Measurements from ENCODE around the gene TBX21.

TBX21 gene

DNA sequence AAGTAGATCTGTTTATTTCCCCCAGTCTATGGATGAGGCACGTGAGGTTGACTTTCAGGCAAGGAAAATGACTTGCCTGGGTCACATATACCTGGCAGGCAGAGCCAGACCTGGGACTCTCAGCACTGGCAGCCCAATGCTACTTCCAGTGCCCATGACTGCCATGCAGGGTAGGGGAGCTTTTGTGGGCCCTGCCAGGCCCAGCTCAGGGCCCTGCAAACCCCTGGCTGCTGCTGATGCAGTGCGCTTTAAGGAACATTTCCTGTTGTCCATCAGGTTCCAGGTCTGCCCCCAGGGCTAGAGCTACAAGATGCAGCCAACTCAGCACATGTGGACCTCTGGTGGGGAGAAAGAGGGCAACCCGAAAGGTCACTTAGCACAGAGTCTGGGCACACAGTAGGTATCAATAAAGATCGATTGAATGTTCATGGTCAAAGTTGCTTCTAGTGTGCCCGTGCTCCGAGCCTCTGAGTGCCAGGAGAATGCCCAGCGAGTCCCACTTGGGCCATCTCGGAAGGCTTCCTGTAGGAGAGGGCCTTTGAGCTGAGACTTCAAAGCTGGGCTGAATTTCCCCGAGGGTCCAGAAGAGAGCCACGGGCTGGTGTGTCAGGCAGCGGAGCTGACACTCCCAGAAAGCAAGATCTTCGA is 513 bp upstream of the TBX21 start:
- TF ChIP-seq, protein P1, sequence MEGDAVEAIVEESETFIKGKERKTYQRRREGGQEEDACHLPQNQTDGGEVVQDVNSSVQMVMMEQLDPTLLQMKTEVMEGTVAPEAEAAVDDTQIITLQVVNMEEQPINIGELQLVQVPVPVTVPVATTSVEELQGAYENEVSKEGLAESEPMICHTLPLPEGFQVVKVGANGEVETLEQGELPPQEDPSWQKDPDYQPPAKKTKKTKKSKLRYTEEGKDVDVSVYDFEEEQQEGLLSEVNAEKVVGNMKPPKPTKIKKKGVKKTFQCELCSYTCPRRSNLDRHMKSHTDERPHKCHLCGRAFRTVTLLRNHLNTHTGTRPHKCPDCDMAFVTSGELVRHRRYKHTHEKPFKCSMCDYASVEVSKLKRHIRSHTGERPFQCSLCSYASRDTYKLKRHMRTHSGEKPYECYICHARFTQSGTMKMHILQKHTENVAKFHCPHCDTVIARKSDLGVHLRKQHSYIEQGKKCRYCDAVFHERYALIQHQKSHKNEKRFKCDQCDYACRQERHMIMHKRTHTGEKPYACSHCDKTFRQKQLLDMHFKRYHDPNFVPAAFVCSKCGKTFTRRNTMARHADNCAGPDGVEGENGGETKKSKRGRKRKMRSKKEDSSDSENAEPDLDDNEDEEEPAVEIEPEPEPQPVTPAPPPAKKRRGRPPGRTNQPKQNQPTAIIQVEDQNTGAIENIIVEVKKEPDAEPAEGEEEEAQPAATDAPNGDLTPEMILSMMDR (IDR thresholded peaks at IDR 0.05; ENCODE audit: extremely low read depth, insufficient read depth, missing control alignments): no peak
- in situ Hi-C loops (cut with MboI; ENCODE audit: low pct_unique_long_range_greater_than_20kb, low sequenced_read_pairs, unreplicated experiment): no loop called here

DNA sequence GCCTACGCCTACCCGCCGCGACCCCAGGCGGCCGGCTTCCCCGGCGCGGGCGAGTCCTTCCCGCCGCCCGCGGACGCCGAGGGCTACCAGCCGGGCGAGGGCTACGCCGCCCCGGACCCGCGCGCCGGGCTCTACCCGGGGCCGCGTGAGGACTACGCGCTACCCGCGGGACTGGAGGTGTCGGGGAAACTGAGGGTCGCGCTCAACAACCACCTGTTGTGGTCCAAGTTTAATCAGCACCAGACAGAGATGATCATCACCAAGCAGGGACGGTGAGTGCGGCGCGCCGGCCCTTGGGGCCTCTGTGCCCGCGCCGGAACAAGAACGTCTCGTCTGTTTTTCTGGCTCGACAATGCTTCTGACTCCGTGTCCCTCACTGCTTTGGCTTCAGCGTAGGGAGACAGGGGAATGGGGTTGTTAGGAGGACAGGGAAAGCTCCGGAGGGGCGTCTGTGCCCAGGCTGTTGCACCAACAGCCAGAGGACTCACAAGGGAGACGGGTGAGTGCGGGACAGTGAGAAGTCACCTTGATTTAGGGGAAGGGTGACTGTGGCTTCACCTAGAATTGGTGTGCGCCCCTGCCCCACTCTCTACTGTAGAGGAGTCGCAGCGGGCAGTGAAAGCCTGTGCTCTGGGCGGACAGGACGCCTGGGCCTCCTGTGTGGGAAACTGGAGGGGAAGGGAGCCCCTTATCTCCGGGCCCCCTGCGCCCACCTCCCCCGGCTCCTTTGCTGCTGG is 806 bp downstream of the TBX21 start:
- TF ChIP-seq, protein P1 (IDR thresholded peaks at IDR 0.05; ENCODE audit: extremely low read depth, insufficient read depth, missing control alignments): no peak
- in situ Hi-C loops (cut with MboI; ENCODE audit: low pct_unique_long_range_greater_than_20kb, low sequenced_read_pairs, unreplicated experiment): no loop called here
- DNase-seq (ENCODE audit: low spot score): no peak

More for the DNA sequence above, 513 bp upstream of the TBX21 start:
- no peak for DNase-seq (ENCODE audit: low spot score)

DNA sequence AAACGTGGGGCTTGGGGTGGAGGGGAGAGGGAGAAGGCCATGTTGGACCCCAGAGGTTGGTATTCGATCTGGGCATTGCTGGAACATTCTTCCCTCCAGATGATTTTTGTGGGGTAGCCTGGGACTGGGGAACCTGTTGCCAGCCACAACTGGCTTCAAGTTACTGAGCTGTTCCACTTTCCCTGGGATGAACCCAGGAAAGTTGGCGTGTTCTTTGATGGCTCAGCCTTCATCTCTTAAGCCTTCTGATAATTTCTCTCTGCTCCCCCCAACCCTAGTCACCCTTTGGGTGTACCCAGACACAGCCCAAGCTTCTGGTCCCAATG is 2.1 kb downstream of the TBX21 start:
- in situ Hi-C loops (cut with MboI; ENCODE audit: low pct_unique_long_range_greater_than_20kb, low sequenced_read_pairs, unreplicated experiment): no loop called here
- TF ChIP-seq, protein P1 (IDR thresholded peaks at IDR 0.05; ENCODE audit: extremely low read depth, insufficient read depth, missing control alignments): no peak
- DNase-seq (ENCODE audit: low spot score): no peak

DNA sequence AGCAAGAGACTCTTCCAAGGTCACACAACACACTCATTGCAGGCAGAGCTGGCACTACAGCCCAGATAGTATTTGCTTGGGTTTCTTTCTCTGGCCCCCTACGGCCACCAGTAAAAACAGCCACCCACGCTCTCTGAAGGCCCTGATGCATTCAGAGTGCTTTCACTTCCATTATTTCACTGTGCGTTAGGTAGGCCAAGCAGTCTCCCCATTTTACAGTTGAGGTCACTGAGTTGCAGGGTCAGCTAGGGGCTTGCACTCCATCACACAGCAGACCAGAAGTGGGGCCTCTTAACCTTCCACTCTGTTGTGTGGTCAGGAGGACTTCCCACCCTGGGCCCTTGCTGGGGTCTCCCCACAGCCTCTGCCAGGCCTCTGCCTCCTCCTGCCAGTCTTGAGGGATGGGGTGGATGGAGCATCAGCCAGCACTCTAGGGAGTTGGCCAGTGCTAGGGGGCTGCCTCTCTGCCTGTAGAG is 2.5 kb downstream of the TBX21 start:
- DNase-seq (ENCODE audit: low spot score): peak; percentile 87
- TF ChIP-seq, protein P1 (IDR thresholded peaks at IDR 0.05; ENCODE audit: extremely low read depth, insufficient read depth, missing control alignments): no peak
- in situ Hi-C loops (cut with MboI; ENCODE audit: low pct_unique_long_range_greater_than_20kb, low sequenced_read_pairs, unreplicated experiment): no loop called here

DNA sequence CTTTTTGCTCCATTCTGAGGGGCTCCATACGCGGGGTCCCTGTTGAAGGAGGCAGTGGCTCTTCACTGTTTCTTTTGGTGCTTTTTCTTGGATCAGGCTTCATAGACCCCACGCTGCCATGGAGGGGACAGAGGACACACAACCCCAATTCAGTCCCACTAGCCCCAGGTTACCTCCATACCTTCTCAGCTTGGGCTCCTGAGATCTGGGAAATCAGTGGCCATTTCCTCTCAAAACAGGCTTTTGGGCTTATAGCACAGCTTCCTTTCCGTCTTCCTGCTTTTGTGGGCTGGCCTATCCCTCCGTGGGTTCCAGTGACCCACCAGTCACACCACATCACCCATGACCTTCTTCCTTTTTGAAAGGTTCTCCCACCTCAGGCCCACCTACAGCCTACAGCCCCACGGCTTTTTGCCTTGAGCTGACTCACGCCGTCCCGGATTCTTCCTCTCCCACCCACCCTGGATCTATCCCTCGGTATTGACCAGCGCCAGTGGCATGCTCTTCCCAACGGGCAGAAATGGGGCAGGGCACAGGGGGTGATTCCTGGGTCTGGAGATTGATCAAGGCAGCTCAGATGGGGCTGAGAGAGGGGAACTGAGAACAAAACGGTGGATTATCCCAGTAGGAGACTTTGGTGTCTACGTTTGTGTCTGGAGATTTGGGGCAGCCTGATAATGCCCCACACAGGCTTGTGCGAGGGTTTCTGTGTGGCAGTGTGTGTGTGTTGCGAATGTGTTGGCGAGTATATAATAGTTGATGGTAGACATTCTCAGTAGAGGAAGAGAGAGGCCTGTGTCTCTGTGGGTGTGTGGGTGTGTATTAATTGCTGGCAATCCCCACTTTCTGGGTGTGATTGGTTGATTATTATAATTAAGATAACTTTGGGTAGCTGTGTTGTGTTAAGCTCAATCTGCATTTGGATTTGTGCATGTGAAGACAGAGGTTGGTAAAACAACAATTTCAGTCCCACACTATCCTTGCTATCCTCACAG is 3.8 kb downstream of the TBX21 start:
- in situ Hi-C loops (cut with MboI; ENCODE audit: low pct_unique_long_range_greater_than_20kb, low sequenced_read_pairs, unreplicated experiment): no loop called here
- TF ChIP-seq, protein P1 (IDR thresholded peaks at IDR 0.05; ENCODE audit: extremely low read depth, insufficient read depth, missing control alignments): no peak
- DNase-seq (ENCODE audit: low spot score): peak; percentile 5

DNA sequence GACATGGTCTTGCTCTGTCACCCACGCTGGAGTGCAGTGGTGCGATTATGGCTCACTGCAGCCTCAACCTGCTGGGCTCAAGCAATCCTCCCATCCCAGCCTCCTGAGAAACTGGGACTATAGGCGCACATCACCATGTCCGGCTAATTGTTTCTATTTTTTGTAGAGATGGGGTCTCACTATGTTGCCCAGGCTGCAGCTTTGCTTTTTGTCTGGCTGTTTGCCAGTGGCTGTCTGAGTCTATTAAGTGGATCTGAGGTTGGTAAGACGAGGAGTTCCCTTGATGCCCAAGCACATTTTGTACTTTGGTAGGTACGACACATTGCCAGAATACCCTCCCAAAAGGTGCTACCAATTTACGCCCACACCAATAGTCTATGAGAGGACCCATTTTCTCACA is 5.1 kb downstream of the TBX21 start:
- in situ Hi-C loops (cut with MboI; ENCODE audit: low pct_unique_long_range_greater_than_20kb, low sequenced_read_pairs, unreplicated experiment): no loop called here
- no peak for DNase-seq (ENCODE audit: low spot score)
- TF ChIP-seq, protein P1 (IDR thresholded peaks at IDR 0.05; ENCODE audit: extremely low read depth, insufficient read depth, missing control alignments): no peak
